NCI-H1092 (cell line): ENCODE data around the gene RAB9B.
A peak's percentile ranks its signal among the peaks of the same experiment; 100 is the strongest.
"Not testable (repeated sequence)": the region's sequence is repeated elsewhere in the genome, so short reads cannot be mapped to it uniquely, and the experiment has no call there.

Source experiments
- DNase-seq: peaks from one replicate; lab custom pipeline; 2025; lab: John Stamatoyannopoulos, UW

Gene RAB9B, protein sequence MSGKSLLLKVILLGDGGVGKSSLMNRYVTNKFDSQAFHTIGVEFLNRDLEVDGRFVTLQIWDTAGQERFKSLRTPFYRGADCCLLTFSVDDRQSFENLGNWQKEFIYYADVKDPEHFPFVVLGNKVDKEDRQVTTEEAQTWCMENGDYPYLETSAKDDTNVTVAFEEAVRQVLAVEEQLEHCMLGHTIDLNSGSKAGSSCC

DNA sequence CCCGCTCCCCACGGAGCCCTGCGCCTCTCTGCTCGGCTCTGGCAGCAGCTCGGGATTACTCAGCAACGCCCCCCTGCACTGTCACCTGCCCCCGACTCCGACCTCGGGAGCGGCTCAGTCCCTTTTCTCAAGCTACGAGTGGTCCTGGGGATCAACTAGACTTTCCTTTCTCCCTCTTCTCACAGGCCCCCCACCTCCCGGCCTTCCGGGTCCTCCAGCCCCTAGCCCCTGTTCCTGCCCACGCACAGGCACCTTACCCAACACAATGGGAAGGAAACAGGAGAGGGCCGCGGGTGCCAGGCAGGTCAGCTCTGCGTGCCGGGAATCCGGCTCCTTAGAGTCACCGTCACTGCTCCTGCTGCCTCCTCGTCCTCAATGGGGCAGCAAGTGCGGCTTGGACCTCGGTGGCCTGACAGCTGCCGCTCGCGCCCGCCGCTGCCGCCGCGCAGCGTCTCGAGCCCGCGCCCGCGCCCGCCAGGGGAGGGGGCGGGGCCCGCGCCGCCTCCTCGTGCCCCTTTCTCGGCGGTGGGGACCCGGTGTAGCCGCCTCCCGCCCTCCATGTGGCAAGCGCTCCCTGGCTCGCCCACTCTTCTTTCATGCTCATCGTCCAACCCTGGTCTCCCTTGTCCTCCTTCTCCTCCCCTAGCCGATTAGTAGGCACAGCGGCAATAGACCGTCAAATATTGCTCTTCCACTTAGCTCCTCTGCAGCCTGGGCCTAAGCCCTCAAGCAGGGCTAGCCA, at the start of gene RAB9B:
Gene RAB9B, minus strand, starts transcription at position 455 of the 742 bp plus-strand sequence. CDS start 6,473 bp downstream, outside the sequence.
- peak; percentile 70 for DNase-seq

DNA sequence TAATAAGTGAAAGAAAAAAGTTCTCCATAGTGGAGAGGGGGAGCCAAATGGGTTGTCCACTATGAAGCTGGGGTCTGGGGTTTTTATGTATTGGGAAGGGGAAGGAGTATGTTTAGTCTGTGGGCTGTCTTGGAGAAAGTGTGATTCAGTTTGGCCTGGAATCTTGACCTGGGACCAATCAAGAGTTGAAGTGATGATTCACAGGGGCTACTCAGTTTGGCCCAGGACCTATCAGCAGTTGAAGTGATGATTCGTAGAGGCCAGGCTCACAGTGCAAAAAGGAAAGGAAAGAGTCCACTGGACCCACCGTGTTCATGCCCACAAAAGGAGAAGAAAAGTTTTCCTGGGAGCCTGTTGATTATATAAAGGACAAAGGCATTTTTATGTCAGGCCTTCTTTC, 47.3 kb upstream of the RAB9B start:
- DNase-seq = no peak

DNA sequence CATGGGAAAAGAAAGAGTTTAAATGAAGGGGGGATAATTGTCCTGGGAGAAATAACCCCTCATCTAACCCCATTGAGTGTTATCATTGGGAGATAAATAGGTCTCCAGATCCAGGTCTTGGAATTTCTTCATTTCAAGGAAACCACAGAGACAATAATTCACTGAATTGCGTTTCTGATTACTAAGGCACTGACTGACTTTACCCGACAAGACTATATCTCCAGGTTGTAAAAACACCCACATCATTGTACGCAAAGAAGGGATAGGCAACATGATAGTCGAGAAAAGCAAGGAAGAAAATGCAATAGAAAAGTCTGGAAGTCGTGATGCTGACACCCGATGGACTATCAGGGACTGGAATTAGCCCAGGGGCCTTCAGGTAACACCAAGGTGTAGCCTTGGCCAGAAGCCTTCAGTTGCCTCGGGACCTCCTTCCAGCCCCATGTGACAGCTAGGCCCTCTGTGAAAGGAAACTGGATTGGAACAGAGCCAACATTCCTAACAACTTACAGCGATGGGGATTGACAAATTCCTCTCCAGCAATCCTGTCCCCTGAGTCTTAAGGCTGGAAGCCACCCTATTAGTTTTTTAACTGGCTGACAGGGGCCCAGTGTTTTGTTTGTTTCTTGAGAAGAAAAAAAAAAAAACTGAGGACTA, 46.5 kb upstream of the RAB9B start:
- no peak for DNase-seq

DNA sequence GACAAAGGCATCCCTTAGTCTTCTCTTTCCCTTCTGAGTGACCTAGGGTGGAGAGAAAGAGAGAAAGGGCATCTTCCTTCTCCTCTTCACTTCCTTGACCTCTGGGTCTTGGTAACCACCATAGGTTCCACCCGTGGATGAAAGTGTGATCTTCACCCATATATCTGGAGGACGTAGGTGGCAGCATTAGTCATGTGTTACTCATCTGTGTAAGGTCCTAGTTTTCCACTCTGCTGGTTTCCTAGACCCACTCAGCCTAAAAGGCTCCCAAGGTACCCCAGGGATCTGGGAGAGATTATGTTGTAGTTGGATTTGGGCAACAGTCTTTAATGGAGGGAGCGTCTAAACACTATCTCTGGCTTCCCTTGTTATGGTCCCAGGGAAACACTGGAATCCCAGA, 45.5 kb upstream of the RAB9B start:
- no peak for DNase-seq

DNA sequence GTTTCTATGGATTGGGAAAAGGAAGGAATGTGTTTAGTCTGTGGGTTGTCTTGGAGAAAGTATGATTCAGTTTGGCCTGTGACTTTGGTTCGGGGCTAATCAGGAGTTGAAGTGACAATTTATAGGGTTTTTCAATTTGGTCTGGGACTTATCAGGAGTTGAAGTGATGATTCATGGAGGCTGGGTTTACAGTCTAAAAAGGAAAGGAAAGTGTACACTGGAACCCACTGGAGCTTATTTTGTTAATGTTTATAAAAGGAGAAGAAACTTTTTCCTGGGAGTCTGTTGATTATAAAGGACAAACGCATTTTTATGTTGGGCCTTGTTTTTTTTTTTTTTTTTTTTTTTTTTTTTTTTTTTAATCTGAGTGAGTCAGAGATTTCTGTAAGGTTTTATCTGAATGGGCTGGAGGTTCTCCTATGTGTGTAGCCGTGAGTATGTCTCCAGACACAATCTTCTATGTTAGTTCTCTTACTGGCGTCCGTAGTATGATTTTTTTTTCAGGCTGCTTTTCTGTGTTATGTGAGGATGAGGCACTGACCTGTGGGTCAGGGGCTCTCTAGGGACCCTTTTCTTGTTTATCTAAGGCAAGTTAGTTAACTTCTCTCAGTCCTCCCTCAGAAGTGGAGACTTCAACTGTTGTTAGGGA, 33.0 kb upstream of the RAB9B start:
- DNase-seq = no peak

DNA sequence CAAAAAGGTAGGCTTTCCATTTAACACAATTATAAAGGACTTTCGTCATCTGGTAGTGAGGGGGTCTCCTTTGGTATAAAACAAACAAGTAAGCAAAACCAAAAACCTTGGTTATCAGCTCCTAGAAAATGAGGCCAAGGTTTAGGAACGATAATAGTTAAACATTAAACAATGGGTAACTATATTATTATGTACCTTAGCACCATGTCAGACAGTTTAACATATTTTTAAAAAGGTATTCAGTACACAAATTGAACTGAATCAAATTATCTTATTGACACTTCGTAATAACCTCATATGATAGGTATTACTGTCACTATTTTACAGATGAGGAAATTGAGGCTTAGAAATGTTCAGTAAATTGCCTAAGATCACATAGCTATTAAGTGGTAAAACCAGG, 32.1 kb upstream of the RAB9B start:
- no peak for DNase-seq

DNA sequence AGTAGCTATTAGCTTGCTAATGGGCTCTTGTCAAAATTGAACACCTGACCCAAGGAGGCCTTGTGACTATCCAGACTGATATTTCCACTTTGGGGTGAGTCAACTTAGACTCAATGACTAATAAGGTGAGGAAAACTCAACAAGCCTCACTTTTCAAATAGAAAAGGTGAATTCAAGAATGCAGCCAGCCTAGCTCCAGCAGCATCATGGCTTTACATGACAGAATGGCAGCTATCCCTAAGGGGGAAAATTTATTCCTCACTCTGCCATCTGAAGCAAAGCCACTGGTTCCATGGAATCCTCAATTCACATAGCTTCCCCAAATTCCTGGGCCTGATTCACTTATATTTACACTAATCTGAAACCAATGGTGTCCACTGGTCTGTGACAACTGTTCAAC, 29.1 kb upstream of the RAB9B start:
- DNase-seq = no peak

DNA sequence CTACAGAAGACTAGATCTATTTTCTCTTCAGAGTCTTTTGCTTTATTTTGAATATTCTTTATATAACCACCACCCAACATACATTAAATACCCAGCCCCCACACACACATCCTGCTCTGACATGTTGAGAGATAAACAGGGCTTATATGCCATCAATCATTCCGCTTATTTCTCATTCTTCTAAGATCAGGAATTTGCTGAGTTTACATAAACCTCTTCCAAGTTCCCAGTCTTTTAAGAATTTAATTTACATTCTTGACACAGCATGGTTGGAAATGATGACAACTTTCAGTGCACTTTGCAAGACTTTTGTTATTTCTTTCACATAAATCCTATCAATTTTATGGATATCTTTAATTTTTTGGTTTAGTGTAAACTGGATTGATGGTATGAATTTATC, 17.5 kb upstream of the RAB9B start:
- no peak for DNase-seq

DNA sequence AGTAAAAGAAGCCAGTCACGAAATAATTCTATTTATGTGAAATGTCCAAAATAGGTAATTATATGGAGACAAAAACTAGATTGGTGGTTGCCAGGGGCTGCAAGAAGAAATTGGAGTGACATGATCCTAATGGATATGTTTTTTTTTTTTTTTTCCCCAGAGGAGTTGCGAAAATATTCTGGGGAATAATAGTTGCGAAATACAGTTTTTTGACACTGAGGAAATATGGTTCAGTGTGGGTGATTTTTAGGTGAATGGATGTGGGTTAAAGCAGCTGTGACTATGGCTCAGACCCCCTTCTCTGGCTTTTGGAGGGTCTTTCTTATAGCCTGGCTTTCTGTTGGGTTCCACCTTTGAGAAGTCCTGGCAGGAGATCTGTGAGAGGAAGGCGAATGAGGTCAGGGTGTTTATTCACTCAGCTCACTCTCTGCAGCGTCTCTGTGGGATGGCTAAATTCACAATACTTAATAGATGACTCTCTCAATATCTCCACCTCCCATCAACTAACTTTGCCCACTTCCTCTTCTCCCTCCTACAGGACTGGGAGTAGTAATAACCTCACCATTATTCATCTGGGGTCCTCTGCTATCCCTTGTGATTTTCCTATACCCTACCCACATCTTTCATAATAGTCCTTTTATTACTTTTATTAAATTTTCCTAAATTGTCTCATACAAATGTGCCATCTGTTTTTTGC, 15.3 kb upstream of the RAB9B start:
- no peak for DNase-seq

DNA sequence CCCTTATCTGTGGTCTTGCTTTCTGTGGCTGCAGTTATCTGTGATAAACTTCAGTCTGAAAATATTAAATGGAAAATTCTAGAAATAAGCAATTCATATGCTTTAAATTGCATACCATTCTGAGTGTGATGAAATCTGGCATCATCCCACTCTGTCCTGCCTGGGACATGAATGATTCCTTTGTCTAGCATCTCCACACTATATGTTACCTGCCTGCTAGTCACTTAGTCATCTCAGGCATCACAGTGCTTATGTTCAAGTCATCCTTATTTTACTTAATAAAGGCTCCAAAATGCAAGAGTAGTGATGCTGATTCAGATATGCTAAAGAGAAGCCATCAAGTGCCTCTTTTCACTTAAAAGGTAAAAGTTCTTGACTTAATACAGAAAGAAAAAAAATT, 14.3 kb upstream of the RAB9B start:
- DNase-seq = no peak

DNA sequence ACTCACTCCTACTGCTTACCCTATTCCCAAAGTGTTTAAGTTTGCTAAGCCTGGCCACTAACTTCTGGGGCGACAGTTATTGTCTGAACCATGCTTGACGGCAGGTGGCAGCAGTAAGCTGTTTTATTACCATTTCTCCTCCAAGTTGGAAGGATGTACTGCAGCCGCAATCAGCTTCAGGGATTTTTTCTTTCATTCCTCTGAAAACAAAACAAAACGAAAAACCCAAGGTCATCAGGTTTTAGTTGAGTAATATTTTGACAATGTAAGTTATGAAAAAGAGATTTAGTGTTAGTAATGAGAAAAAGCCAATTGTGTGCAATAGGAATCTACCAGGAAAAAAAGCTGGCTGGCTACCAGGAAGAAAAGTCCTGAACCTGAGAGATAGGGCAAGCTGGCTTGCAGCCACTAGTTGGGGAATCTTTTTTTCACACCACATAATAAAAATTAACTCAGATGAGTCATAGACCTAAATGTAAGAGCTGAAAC, 13.2 kb upstream of the RAB9B start:
- DNase-seq = peak; percentile 21

DNA sequence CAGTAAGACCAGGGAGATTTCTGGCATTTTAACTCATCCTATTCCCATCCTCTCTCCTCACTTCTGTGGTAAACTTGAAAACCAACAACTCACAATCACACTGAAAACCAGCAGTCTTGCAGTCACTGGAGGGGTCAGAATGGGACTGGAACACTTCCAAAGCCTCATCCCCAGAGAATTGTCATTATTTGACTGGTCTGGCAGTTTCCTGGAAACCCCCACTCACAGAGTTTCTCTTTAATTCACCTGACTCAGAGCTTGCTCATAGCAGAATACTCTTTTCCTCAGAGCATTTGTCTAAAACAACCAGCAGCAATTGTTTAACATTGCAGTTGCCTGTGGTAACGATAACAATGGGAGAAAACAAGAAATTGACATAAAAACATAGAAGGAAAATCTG, 7.3 kb upstream of the RAB9B start:
- DNase-seq = no peak

DNA sequence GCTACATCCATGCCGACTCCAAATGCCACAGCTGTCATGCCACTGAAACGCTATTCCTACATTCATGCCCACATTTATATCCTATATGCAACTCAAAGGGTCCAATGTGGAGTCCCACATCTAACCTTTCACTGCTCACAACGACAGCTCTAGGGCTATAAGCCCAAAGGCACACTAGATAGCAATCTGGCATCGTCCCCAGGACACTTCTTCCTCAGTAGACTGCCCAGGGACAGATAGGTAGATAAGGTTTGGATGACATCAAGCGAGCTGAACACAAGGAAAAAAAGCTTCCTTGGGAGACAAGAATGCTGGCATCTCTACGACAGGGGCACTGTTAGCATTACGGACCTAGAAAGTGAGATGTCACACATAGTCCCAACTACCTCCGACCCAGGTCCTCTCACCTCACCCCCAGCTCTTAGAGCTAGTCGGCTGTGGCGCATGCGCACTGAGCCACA, 685 bp downstream of the RAB9B start:
- peak; percentile 86 for DNase-seq

DNA sequence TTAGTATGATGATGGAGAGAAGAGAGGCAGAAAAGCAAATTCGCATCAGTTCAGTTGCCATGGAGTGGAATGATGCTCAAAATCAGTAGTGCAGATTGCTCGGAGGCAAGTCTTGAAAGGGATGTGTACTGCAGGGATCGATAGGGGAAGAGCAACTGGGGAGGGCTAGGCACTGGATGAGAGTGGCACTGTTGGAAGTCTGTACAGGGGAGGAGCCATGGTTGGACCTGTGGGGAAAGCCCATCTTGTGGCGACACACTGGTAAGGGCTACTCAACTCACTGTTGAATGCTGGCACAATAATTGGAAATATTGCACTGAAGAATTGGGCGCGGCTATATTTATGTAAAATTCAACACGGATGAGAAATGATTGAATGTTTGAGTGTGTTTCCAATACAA, 1.2 kb downstream of the RAB9B start:
- no peak for DNase-seq

DNA sequence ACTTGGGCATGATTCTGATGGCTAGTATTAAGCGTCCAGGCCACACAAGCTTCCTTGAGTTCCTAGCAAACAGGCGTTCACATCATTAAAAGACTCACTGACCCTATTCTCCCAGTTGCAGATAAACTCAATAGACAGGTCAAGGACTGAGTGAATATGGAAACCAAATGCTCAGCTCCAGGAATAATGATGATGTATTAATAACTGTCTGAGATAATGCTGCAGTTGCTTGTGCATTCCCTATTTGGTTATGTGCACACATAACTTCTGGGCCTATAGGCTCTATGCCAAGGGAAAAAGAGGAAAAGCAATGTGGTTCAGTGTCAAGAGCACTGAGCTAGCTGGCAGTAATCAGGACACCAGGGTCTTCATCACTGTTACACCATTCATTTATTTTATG, 3.5 kb downstream of the RAB9B start:
- no peak for DNase-seq

DNA sequence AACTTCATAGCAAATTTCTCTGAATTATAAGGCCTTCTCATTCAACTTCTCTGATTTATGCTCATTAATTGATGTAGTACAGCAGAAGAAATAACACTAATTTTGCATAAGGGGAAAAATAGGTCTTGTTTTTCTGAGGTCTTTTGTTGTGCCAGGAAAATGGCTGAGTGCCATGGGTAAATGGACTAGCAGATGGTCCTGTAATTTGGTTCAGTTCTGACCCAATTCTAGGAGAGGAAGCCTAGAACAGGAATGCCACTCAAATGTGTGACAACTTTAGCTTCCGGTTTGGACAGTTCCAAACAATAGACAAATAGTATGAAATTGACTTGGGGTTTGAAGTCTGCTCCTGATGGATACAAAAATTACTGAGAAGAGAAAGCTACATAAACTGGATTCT, 6.2 kb downstream of the RAB9B start:
- no peak for DNase-seq

DNA sequence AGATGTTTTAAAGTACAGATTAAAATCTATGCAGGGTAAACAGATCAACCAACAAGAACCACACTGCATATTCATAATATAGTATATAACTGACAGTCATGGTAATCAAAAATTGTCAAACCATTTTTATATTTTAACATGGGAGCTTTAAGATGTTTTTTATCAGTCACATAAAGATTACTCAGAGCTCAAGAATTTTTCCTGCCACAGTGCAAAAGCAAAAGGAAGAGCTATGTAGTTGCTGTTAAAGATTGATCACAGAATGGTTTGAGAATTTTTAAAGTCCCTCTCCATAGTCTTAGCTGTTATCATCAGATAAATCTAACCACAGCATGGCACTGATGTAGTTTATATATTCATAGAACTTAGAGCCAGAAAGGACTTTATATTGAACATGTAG, 8.5 kb downstream of the RAB9B start:
- DNase-seq = no peak

DNA sequence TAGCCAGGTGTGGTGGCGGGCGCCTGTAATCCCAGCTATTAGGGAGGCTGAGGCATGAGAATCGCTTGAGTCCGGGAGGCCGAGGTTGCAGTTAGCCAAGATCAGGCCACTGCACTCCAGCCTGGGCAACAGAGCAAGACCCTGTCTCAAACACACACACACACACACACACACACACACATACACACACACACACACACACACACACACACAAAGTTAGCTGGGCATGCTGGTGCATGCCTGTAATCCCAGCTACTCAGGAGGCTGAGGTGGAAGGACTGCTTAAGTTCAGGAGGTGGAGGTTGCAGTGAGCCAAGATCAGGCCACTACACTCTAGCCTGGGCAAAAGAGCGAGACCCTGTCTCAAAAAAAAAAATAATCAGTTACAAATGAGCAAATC, 11.3 kb downstream of the RAB9B start:
- DNase-seq = not testable (repeated sequence)

DNA sequence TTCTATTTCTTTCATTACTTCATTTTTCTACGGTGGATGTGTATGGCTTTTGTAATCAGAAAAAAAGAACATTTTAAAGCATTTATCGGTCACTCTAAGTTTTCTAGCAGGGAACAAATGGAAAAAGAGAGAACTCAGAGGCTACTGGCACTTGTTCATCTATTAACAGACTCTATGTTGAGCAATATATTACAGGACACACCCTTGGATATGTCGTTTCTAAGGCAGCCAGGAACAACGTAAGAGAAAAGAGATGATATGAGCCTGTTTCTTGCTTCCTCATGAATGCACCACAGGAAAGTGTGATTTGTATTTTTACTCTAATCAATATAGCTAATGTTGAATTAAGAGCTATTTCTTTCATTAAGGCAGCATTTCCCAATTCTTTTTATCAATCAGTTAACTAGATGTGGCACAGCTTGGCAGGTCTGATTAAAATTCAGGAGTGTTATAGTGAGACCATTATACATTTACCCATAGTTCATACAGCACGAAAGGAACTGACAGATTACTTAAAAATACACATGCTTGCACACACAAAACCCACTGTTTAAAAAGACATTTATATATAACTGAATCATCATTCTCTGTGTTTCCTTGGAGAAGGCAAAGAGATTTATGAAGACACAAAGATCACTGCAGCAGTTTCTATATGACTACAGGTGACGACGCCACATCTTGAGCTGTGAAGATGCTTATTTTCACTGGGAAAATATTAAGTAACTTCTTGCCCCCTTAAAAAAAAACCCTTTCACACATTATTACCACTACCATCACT, 13.0 kb downstream of the RAB9B start:
- no peak for DNase-seq

DNA sequence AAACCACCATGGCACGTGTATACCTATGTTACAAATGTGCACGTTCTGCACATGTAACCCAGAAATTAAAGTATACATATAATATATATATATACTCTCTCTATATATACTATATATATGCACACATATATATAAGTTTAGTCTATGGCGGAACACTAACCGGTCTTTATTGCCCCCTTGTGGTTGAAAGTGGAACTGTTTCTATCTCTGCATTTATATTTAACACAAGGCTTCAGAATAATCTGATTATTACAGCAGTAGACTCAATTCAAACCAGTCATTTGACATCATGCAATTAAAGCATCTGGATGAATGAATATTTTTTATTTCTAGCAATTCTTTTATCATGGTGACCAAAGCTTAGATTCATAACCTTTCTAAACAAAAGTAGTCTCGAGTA, 14.6 kb downstream of the RAB9B start:
- DNase-seq = peak; percentile 51

DNA sequence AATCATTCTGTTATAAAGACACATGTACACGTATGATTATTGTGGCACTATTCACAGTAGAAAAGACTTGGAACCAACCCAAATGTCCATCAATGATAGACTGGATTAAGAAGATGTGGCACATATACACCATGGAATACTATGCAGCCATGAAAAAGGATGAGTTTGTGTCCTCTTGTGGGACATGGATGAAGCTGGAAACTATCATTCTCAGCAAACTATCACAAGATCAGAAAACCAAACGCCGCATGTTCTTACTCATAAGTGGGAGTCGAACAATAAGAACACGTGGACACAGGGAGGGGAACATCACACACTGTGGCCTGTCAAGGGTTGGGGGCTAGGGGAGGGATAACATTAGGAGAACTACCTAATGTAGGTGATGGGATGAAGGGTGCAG, 15.0 kb downstream of the RAB9B start:
- not testable (repeated sequence) for DNase-seq
